ENCODE results near the gene HAS3. TPM values are rescaled to one million over a fixed set of nuclear protein-coding genes. Genes with fewer than 3 reads are reported as not detected.

Gene HAS3
- total RNA-seq, 1 experiment from 2014 or later: 2.5 TPM

- no peak for TF ChIP-seq EZH2 (IDR thresholded peaks at IDR 0.05; ENCODE audit: low read depth)
- TF ChIP-seq, protein P1, sequence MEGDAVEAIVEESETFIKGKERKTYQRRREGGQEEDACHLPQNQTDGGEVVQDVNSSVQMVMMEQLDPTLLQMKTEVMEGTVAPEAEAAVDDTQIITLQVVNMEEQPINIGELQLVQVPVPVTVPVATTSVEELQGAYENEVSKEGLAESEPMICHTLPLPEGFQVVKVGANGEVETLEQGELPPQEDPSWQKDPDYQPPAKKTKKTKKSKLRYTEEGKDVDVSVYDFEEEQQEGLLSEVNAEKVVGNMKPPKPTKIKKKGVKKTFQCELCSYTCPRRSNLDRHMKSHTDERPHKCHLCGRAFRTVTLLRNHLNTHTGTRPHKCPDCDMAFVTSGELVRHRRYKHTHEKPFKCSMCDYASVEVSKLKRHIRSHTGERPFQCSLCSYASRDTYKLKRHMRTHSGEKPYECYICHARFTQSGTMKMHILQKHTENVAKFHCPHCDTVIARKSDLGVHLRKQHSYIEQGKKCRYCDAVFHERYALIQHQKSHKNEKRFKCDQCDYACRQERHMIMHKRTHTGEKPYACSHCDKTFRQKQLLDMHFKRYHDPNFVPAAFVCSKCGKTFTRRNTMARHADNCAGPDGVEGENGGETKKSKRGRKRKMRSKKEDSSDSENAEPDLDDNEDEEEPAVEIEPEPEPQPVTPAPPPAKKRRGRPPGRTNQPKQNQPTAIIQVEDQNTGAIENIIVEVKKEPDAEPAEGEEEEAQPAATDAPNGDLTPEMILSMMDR (conservative IDR thresholded peaks at IDR 0.05): no peak
- Histone ChIP-seq H3K79me2 (ENCODE audit: low read depth) (no peaks in the 10 kb centered on the region), H3K4me3 (no peak overlapping the region), H3K9me3 (ENCODE audit: insufficient read depth, low read depth) (no peaks in the 10 kb centered on the region), H3K27me3 (ENCODE audit: insufficient read depth, low read depth) (no peaks in the 10 kb centered on the region), H3K4me2 (no peak overlapping the region), H3K27ac (no peak overlapping the region), H4K20me1 (ENCODE audit: insufficient read depth) (no peaks in the 10 kb centered on the region), H3K36me3 (ENCODE audit: low read depth) (no peaks in the 10 kb centered on the region), H2AFZ (no peak overlapping the region), H3K9me2 (ENCODE audit: insufficient read depth) (no peaks in the 10 kb centered on the region), H3F3A (ENCODE audit: insufficient read depth, low read depth) (peaks cover 33% of the 10 kb centered on the region; the same call in 1 of the 2 replicates), H3K4me1 (replicated peaks; ENCODE audit: insufficient read depth) (no peaks in the 10 kb centered on the region)
- ChIA-PET POLR2A (ENCODE audit: unreplicated experiment) (no interaction called here), CTCF (no interaction called here)
- intact Hi-C loops (cut with micrococcal nuclease; ENCODE audit: unreplicated experiment): no loop called here
- DNase-seq: no peak
- no TSS peak for BruUV-seq (replicated peaks)
Measured at GRCh38 chr16:69114976-69115355, 9.5 kb downstream of the HAS3 start.

GRCh38 chr16:69115361-69115760, 9.9 kb downstream of the HAS3 start:
- ChIA-PET POLR2A (ENCODE audit: unreplicated experiment) (no interaction called here), CTCF (no interaction called here)
- no peaks in the 10 kb centered on the region for H3K79me2 ChIP-seq (ENCODE audit: low read depth)
- H3F3A ChIP-seq (ENCODE audit: insufficient read depth, low read depth): peaks cover 33% of the 10 kb centered on the region; the same call in 1 of the 2 replicates
- H3K9me2 ChIP-seq (ENCODE audit: insufficient read depth): no peaks in the 10 kb centered on the region
- H3K4me3 ChIP-seq: no peak overlapping the region
- no peaks in the 10 kb centered on the region for H3K4me1 ChIP-seq (replicated peaks; ENCODE audit: insufficient read depth)
- H2AFZ ChIP-seq: no peak overlapping the region
- H3K36me3 ChIP-seq (ENCODE audit: low read depth): no peaks in the 10 kb centered on the region
- TF ChIP-seq, protein P1 (conservative IDR thresholded peaks at IDR 0.05): no peak
- TF ChIP-seq EZH2 (IDR thresholded peaks at IDR 0.05; ENCODE audit: low read depth): no peak
- intact Hi-C loops (cut with micrococcal nuclease; ENCODE audit: unreplicated experiment): no loop called here
- H3K9me3 ChIP-seq (ENCODE audit: insufficient read depth, low read depth): no peaks in the 10 kb centered on the region
- no peak overlapping the region for H3K4me2 ChIP-seq
- no peaks in the 10 kb centered on the region for H4K20me1 ChIP-seq (ENCODE audit: insufficient read depth)
- H3K27me3 ChIP-seq (ENCODE audit: insufficient read depth, low read depth): no peaks in the 10 kb centered on the region
- DNase-seq: no peak
- no TSS peak for BruUV-seq (replicated peaks)
- H3K27ac ChIP-seq: no peak overlapping the region

DNA sequence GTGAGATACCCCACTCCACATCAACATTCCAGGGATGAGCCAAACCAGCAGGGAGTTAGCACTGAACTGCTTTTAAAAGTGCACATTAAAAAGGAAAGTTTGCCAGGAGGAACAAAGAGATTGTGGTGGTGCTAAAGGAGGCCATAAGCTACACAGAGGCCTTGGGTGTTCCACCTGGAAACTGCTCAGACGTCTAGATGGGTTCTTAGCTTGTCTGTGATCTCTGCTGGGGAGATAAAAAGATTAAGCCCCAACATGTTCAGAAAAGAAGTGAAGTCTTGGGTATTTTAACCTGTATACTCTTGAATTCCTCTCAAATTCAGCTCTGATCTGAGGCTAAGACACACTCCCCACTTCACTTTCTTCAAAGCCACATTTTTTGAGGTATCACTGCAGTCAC, 10.4 kb downstream of the HAS3 start:
- no peak for DNase-seq
- peaks cover 33% of the 10 kb centered on the region; the same call in 1 of the 2 replicates for H3F3A ChIP-seq (ENCODE audit: insufficient read depth, low read depth)
- no peaks in the 10 kb centered on the region for H3K9me2 ChIP-seq (ENCODE audit: insufficient read depth)
- ChIA-PET CTCF (interaction anchor here (0.6 kb wide), 1 partner anchor 266 kb away, joined by 12 read pairs; no protein-coding TSS in a partner anchor), POLR2A (ENCODE audit: unreplicated experiment) (interaction anchor here (0.6 kb wide), 1 partner anchor 94 kb away, joined by 9 read pairs; no protein-coding TSS in a partner anchor)
- no peaks in the 10 kb centered on the region for H3K79me2 ChIP-seq (ENCODE audit: low read depth)
- no peaks in the 10 kb centered on the region for H3K9me3 ChIP-seq (ENCODE audit: insufficient read depth, low read depth)
- intact Hi-C loops (cut with micrococcal nuclease; ENCODE audit: unreplicated experiment): no loop called here
- no peaks in the 10 kb centered on the region for H3K36me3 ChIP-seq (ENCODE audit: low read depth)
- no peak overlapping the region for H3K27ac ChIP-seq
- no TSS peak for BruUV-seq (replicated peaks)
- no peaks in the 10 kb centered on the region for H4K20me1 ChIP-seq (ENCODE audit: insufficient read depth)
- H2AFZ ChIP-seq: no peak overlapping the region
- no peak overlapping the region for H3K4me3 ChIP-seq
- H3K4me1 ChIP-seq (replicated peaks; ENCODE audit: insufficient read depth): no peaks in the 10 kb centered on the region
- H3K4me2 ChIP-seq: no peak overlapping the region
- TF ChIP-seq EZH2 (IDR thresholded peaks at IDR 0.05; ENCODE audit: low read depth): no peak
- TF ChIP-seq, protein P1 (conservative IDR thresholded peaks at IDR 0.05): no peak
- no peaks in the 10 kb centered on the region for H3K27me3 ChIP-seq (ENCODE audit: insufficient read depth, low read depth)
